Thyroid gland (tissue), 4 donors: ENCODE data around the gene ZBED6. TPM values are rescaled to one million over a fixed set of nuclear protein-coding genes. Genes with fewer than 3 reads are reported as not detected.

Experiments used
- DNase-seq, 2 donors: peaks; one replicate each; pipeline ENCODE4 v3.0.0-alpha.2; 2019
- H3K27ac ChIP-seq, 3 donors: fragments of 200-600 bp; sonication (generic); 1 replicate in 2 of 3; 2 replicates in 1 of 3; pipeline ENCODE4 v1.5.1; 2016 to 2019; ENCODE audit warnings: mild to moderate bottlenecking in 1 of 3, moderate library complexity in 1 of 3
- H3K27me3 ChIP-seq: fragments of 200-600 bp; sonication (generic); one replicate; pipeline ENCODE4 v1.5.1; 2019
- H3K36me3 ChIP-seq, 2 donors: fragments of 200-600 bp; sonication (generic); one replicate each; pipeline ENCODE4 v1.5.1; 2016 to 2019
- H3K4me1 ChIP-seq, 2 donors: fragments of 200-600 bp; sonication (generic); one replicate each; pipeline ENCODE4 v1.5.1; 2017 to 2019
- H3K4me3 ChIP-seq, 3 donors: fragments of 200-600 bp; sonication (generic); replicated peaks in 1 of 3; 1 replicate in 2 of 3; 2 replicates in 1 of 3; pipeline ENCODE4 v1.5.1; 2016; ENCODE audit warnings: mild to moderate bottlenecking in 1 of 3
- H3K9me3 ChIP-seq: fragments of 200-600 bp; sonication (generic); one replicate; pipeline ENCODE4 v1.5.1; 2017
- CTCF ChIP-seq, 6 experiments: fragments of 200-600 bp in 3 of 6; fragments of 450-650 bp in 3 of 6; sonication (generic) in 3 of 6; IDR thresholded peaks; one replicate each; pipeline ENCODE4 v1.5.1; 2016 to 2019; ENCODE audit warnings: antibody characterized with exemption in 6 of 6, mild to moderate bottlenecking in 2 of 6, inconsistent platforms in 1 of 6, moderate library complexity in 1 of 6
- POLR2A ChIP-seq, 2 donors: fragments of 450-650 bp; IDR thresholded peaks; one replicate each; pipeline ENCODE4 v1.6.1; 2017; ENCODE audit warnings: antibody characterized with exemption in 2 of 2, mild to moderate bottlenecking in 2 of 2, moderate library complexity in 1 of 2
- WGBS, 2 donors: methylation state at CpG; one replicate each; pipeline ENCODE4 v1.1.5; 2017; 5-methylcytosine and 5-hydroxymethylcytosine counted together
- intact Hi-C: fragments of 100-400 bp; cut with DNase I; formaldehyde crosslinking; loops from one replicate; pipeline ENCODE4 v1.15.1; 2023
- small RNA-seq: library from RNA; depleted of rRNA; stranded (forward); fragments of <200 nt; gene quantifications from one replicate; pipeline ENCODE3, GENCODE V24; 2016
- total RNA-seq, 4 donors: library from RNA; depleted of rRNA; stranded (reverse); fragments of >200 nt; gene quantifications; one replicate each; pipeline ENCODE4 v1.2.3, GENCODE V29; 2016

ZBED6 gene
- total RNA-seq, 4 donors from 2014 or later, result 17.6 to 33.2 (median 28.5) TPM

- H3K27me3 ChIP-seq, result no peaks in the 10 kb centered on the region
- H3K9me3 ChIP-seq, result no peaks in the 10 kb centered on the region
- H3K36me3 ChIP-seq, result peaks cover 70 to 76% of the 10 kb centered on the region in 2 donors
- 93 to 98% methylated on average over 3 of the region's 3 CpGs for WGBS, 2 donors
- peaks cover 8 to 14% of the 10 kb centered on the region in 2 donors for H3K4me1 ChIP-seq
- H3K4me3 ChIP-seq, result no peak overlapping the region
- DNase-seq, result no peak
- TF ChIP-seq POLR2A (IDR thresholded peaks at IDR 0.05), result no peak
- TF ChIP-seq CTCF (IDR thresholded peaks at IDR 0.05), result no peak
- intact Hi-C loops, result no loop called here
- no peak overlapping the region for H3K27ac ChIP-seq
These were observed 40.1 kb downstream of the ZBED6 start for GRCh38 chr1:203835476-203835875.

GRCh38 chr1:203839081-203839480 lies 43.7 kb downstream of the ZBED6 start:
- no peaks in the 10 kb centered on the region for H3K9me3 ChIP-seq
- peaks cover 8 to 14% of the 10 kb centered on the region in 2 donors for H3K4me1 ChIP-seq
- H3K36me3 ChIP-seq, result peaks cover 50 to 62% of the 10 kb centered on the region in 2 donors
- no peak for TF ChIP-seq POLR2A (IDR thresholded peaks at IDR 0.05)
- no peak for TF ChIP-seq CTCF (IDR thresholded peaks at IDR 0.05)
- intact Hi-C loops, result no loop called here
- 38 to 40% methylated on average over 5 of the region's 5 CpGs for WGBS, 2 donors
- H3K4me3 ChIP-seq, result no peak overlapping the region
- DNase-seq, result peak; percentile 67 to 70
- H3K27ac ChIP-seq, result peak overlapping the region; percentile 6 to 24 (median 18)
- H3K27me3 ChIP-seq, result no peaks in the 10 kb centered on the region

GRCh38 chr1:203840208-203840808 lies 44.9 kb downstream of the ZBED6 start:
- DNase-seq, result no peak
- H3K4me1 ChIP-seq, result peaks cover 8 to 22% of the 10 kb centered on the region in 2 donors
- no peak overlapping the region for H3K4me3 ChIP-seq
- TF ChIP-seq POLR2A (IDR thresholded peaks at IDR 0.05), result no peak
- TF ChIP-seq CTCF (IDR thresholded peaks at IDR 0.05), result no peak
- no peaks in the 10 kb centered on the region for H3K9me3 ChIP-seq
- H3K27ac ChIP-seq, result no peak overlapping the region
- H3K36me3 ChIP-seq, result peaks cover 38 to 49% of the 10 kb centered on the region in 2 donors
- intact Hi-C loops, result no loop called here
- WGBS, 2 donors, result 99% methylated on average over 4 of the region's 4 CpGs
- no peaks in the 10 kb centered on the region for H3K27me3 ChIP-seq

- no peak overlapping the region for H3K4me3 ChIP-seq
- H3K4me1 ChIP-seq, result peaks cover 8 to 22% of the 10 kb centered on the region in 2 donors
- 92 to 94% methylated on average over 2 of the region's 2 CpGs for WGBS, 2 donors
- H3K27ac ChIP-seq, result no peak overlapping the region
- DNase-seq, result no peak
- no peaks in the 10 kb centered on the region for H3K9me3 ChIP-seq
- no peaks in the 10 kb centered on the region for H3K27me3 ChIP-seq
- TF ChIP-seq POLR2A (IDR thresholded peaks at IDR 0.05) (no peak), CTCF (IDR thresholded peaks at IDR 0.05) (no peak)
- intact Hi-C loops, result no loop called here
- H3K36me3 ChIP-seq, result peaks cover 24 to 31% of the 10 kb centered on the region in 2 donors
These were observed 47.1 kb downstream of the ZBED6 start for GRCh38 chr1:203842559-203842876.

GRCh38 chr1:203843435-203843834 lies 48.0 kb downstream of the ZBED6 start:
- no peaks in the 10 kb centered on the region for H3K9me3 ChIP-seq
- TF ChIP-seq CTCF (IDR thresholded peaks at IDR 0.05) (no peak), POLR2A (IDR thresholded peaks at IDR 0.05) (no peak)
- 83 to 95% methylated on average over 1 of the region's 1 CpG for WGBS, 2 donors
- no peak overlapping the region for H3K4me3 ChIP-seq
- no peak overlapping the region for H3K27ac ChIP-seq
- H3K27me3 ChIP-seq, result no peaks in the 10 kb centered on the region
- intact Hi-C loops, result no loop called here
- DNase-seq, result no peak
- peaks cover 25 to 36% of the 10 kb centered on the region in 2 donors for H3K36me3 ChIP-seq
- peaks cover 8 to 22% of the 10 kb centered on the region in 2 donors for H3K4me1 ChIP-seq

Small RNA genes within 50 kb of the gene (small RNA-seq; reads per million reads assigned to genes)
- 0.85 reads per million for gene ZC3H11A

Other genes with a start within 250 kb of the ZBED6 start
- gene ATP2B4, start 168.8 kb upstream of the ZBED6 start, total RNA-seq, result 10 to 100 TPM; 41.3 to 46.1 (median 42.7) TPM
- gene LAX1, start 30.4 kb upstream of the ZBED6 start, total RNA-seq, result under 1 TPM in 3 of 4 donors, not detected in 1; 0.22 to 0.67 (median 0.40) TPM
- 100 to 1,000 TPM; 108 to 166 (median 131) TPM for gene ZC3H11A, start within 50 bp of the ZBED6 start, total RNA-seq
- 10 to 100 TPM; 21.9 to 54.7 (median 38.5) TPM for gene SNRPE, start 66.0 kb downstream of the ZBED6 start, total RNA-seq